ENCODE measurements around the gene SLC33A1. TPM values are rescaled to one million over a fixed set of nuclear protein-coding genes. Genes with fewer than 3 reads are reported as not detected.
A peak's percentile ranks its signal among the peaks of the same experiment; 100 is the strongest.

SLC33A1 gene
- total RNA-seq, 6 experiments from 2014 or later, result 20.7 to 31.8 (median 26.9) TPM

DNA sequence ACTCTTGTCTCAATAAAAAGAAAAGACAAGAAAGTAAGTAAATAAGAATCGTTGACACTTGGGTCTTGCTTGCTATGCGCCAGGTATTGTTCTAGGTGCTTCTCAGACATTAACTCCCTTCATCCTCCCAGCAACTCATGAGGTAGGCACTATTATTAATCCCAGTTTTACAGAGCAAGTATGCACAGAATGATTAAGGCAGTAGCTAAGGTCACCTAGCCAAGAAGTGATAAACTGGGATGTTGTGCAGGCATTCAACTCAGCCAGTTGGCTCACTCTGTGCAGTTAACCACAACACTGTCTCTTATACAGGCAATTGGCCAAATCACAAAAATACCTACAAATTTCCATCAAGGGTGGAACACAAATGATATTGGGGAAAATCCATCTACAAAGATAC, 46.4 kb downstream of the SLC33A1 start:
- TF ChIP-seq, protein P1, sequence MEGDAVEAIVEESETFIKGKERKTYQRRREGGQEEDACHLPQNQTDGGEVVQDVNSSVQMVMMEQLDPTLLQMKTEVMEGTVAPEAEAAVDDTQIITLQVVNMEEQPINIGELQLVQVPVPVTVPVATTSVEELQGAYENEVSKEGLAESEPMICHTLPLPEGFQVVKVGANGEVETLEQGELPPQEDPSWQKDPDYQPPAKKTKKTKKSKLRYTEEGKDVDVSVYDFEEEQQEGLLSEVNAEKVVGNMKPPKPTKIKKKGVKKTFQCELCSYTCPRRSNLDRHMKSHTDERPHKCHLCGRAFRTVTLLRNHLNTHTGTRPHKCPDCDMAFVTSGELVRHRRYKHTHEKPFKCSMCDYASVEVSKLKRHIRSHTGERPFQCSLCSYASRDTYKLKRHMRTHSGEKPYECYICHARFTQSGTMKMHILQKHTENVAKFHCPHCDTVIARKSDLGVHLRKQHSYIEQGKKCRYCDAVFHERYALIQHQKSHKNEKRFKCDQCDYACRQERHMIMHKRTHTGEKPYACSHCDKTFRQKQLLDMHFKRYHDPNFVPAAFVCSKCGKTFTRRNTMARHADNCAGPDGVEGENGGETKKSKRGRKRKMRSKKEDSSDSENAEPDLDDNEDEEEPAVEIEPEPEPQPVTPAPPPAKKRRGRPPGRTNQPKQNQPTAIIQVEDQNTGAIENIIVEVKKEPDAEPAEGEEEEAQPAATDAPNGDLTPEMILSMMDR (IDR thresholded peaks at IDR 0.05), result no peak
- Mint-ChIP-seq H3K27ac (no peak overlapping the region), H3K36me3 (ENCODE audit: low read depth) (no peaks in the 10 kb centered on the region; the same call in 1 of the 2 replicates), H3K4me3 (no peak overlapping the region), H3K4me1 (ENCODE audit: low read depth) (peaks cover 24% of the 10 kb centered on the region), H3K9me3 (no peaks in the 10 kb centered on the region), H3K27me3 (ENCODE audit: insufficient read depth) (no peaks in the 10 kb centered on the region; the same call in 1 of the 2 replicates)
- peak; percentile 8 for DNase-seq

- Mint-ChIP-seq H3K4me3 (peak within 1 kb of the TSS; percentile 90), H3K4me1 (ENCODE audit: low read depth) (peaks cover 24% of the 10 kb centered on the region), H3K27me3 (ENCODE audit: insufficient read depth) (no peaks in the 10 kb centered on the region; the same call in none of the 2 replicates), H3K9me3 (no peaks in the 10 kb centered on the region), H3K36me3 (ENCODE audit: low read depth) (peaks cover 4% of the 10 kb centered on the region; the same call in 1 of the 2 replicates), H3K27ac (peak within 1 kb of the TSS; percentile 86)
- TF ChIP-seq, protein P1 (IDR thresholded peaks at IDR 0.05), result peak; percentile 94
- DNase-seq, result peak; percentile 24
Observed at GRCh38 chr3:155805802-155806618, 48.2 kb downstream of the SLC33A1 start, which contains the start of gene C3orf33. Gene C3orf33, minus strand, starts transcription at chr3:155806278. Its CDS starts 26 bp downstream, at chr3:155806252.

GRCh38 chr3:155805204-155805801, 48.9 kb downstream of the SLC33A1 start:
- H3K27ac Mint-ChIP-seq, result peak overlapping the region; percentile 86
- peak overlapping the region; percentile 90 for H3K4me3 Mint-ChIP-seq
- TF ChIP-seq, protein P1 (IDR thresholded peaks at IDR 0.05), result no peak
- peaks cover 4% of the 10 kb centered on the region; the same call in 1 of the 2 replicates for H3K36me3 Mint-ChIP-seq (ENCODE audit: low read depth)
- no peaks in the 10 kb centered on the region for H3K9me3 Mint-ChIP-seq
- H3K27me3 Mint-ChIP-seq (ENCODE audit: insufficient read depth), result no peaks in the 10 kb centered on the region; the same call in none of the 2 replicates
- H3K4me1 Mint-ChIP-seq (ENCODE audit: low read depth), result peaks cover 24% of the 10 kb centered on the region
- no peak for DNase-seq

DNA sequence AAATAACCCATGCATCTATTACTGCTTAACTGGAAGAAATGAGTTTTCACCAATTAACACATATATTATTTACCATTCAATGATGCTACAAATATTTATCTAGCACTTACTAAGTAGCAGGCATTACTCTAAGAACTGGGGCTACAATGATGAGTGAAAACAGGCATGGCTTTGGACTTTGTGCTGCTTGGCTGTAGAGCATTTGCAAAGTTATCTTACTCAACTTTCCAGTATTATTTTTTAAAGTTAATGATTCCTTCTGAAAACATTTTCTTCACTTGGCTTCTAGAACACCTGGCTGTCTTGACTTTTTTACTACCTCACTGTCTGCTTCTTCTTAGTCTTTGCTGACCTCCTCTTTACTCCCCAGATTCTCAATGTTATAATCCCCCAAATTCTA, 49.9 kb downstream of the SLC33A1 start:
- Mint-ChIP-seq H3K9me3 (no peaks in the 10 kb centered on the region), H3K27me3 (ENCODE audit: insufficient read depth) (no peaks in the 10 kb centered on the region; the same call in none of the 2 replicates), H3K4me1 (ENCODE audit: low read depth) (peaks cover 18% of the 10 kb centered on the region), H3K4me3 (no peak overlapping the region), H3K27ac (no peak overlapping the region), H3K36me3 (ENCODE audit: low read depth) (peaks cover 4% of the 10 kb centered on the region; the same call in 1 of the 2 replicates)
- DNase-seq, result no peak
- TF ChIP-seq, protein P1 (IDR thresholded peaks at IDR 0.05), result no peak

GRCh38 chr3:155792532-155792931, 61.7 kb downstream of the SLC33A1 start:
- Mint-ChIP-seq H3K9me3 (no peaks in the 10 kb centered on the region), H3K27me3 (ENCODE audit: insufficient read depth) (no peaks in the 10 kb centered on the region), H3K36me3 (ENCODE audit: low read depth) (peaks cover 24% of the 10 kb centered on the region), H3K4me1 (ENCODE audit: low read depth) (no peaks in the 10 kb centered on the region), H3K27ac (no peak overlapping the region), H3K4me3 (no peak overlapping the region)
- TF ChIP-seq, protein P1 (IDR thresholded peaks at IDR 0.05), result no peak
- no peak for DNase-seq
